HCT116 (cell line): Measurements from ENCODE around the gene IL36B.

Experiments used
- CEBPB ChIP-seq: IDR thresholded peaks from 2 replicates; pipeline ENCODE4 v1.6.1; 2012; ENCODE audit warnings: low read depth
- EZH2 ChIP-seq: fragments of 200-600 bp; sonication (generic); IDR thresholded peaks from 2 replicates; pipeline ENCODE4 v1.6.1; 2017; ENCODE audit warnings: antibody characterized with exemption, mixed run types
- EZH2phosphoT487 ChIP-seq: fragments of 200-600 bp; IDR thresholded peaks from 2 replicates; pipeline ENCODE4 v1.6.1; 2018; ENCODE audit warnings: antibody characterized with exemption, borderline replicate concordance
- JUND ChIP-seq: IDR thresholded peaks from 2 replicates; pipeline ENCODE4 v1.6.1; 2012
- POLR2A ChIP-seq: IDR thresholded peaks from 2 replicates; pipeline ENCODE4 v1.7.0; 2011; ENCODE audit warnings: borderline replicate concordance; ENCODE audit not compliant: insufficient read depth, insufficient read length; ENCODE audit errors: extremely low read depth
- RAD21 ChIP-seq: IDR thresholded peaks from 2 replicates; pipeline ENCODE4 v1.6.1; 2012; ENCODE audit warnings: low read depth, mild to moderate bottlenecking
- SP1 ChIP-seq: IDR thresholded peaks from 2 replicates; pipeline ENCODE4 v1.6.1; 2012; ENCODE audit warnings: low read depth
- TCF7L2 ChIP-seq: IDR thresholded peaks from 2 replicates; pipeline ENCODE4 v1.7.0; 2011; ENCODE audit warnings: borderline replicate concordance, inconsistent platforms; ENCODE audit not compliant: insufficient read depth, insufficient read length; ENCODE audit errors: extremely low read depth
- ZNF274 ChIP-seq: fragments of 200-500 bp; sonication (Bioruptor generic); IDR thresholded peaks from 2 replicates; pipeline ENCODE4 v1.6.1; 2014; ENCODE audit warnings: mild to moderate bottlenecking, low read depth, low read length, inconsistent platforms
- TF ChIP-seq, protein P1 (sequence below), 3 experiments: fragments of 200-600 bp in 1 of 3; sonication (generic) in 1 of 3; IDR thresholded peaks in 2 of 3; conservative IDR thresholded peaks in 1 of 3; 2 replicates each; pipeline ENCODE4 v1.5.1; 2012 to 2017; ENCODE audit warnings: low read depth in 2 of 3, low read length in 2 of 3, antibody characterized with exemption in 1 of 3, borderline replicate concordance in 1 of 3, control low read depth in 1 of 3, mild to moderate bottlenecking in 1 of 3, mixed read lengths in 1 of 3, mixed run types in 1 of 3, moderate library complexity in 1 of 3; ENCODE audit not compliant: insufficient read depth in 1 of 3
- TF ChIP-seq, protein P2 (sequence below): IDR thresholded peaks from 2 replicates; pipeline ENCODE4 v1.6.1; 2012
- TF ChIP-seq, protein P3 (sequence below): IDR thresholded peaks from 2 replicates; pipeline ENCODE4 v1.6.1; 2011; ENCODE audit warnings: mild to moderate bottlenecking, low read length, moderate library complexity; ENCODE audit not compliant: insufficient replicate concordance; ENCODE audit errors: extremely low read depth

DNA sequence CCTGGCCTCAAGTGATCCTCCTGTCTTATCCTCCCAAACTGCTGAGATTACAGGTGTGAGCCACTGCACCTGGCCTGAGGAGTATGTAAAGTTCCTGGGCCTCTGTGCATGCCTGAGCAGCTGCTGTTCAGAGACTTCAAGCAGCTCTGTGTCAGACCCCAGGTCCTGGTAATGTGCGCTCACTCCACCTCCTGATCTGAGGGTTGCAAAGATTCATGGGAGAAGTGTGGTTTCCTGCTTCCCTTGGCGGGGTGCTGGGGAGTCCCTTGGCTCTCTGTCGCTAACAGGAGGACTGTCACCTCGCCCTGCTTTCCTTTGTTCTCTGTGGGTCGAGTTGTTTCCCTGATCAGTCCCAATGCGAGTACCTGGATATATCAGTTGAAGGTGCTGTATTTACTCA is 56.0 kb downstream of the IL36B start:
- TF ChIP-seq JUND (no peak), TCF7L2 (no peak), EZH2 (no peak), CEBPB (no peak), EZH2phosphoT487 (no peak), POLR2A (no peak), RAD21 (no peak), ZNF274 (no peak), SP1 (no peak)
- TF ChIP-seq, protein P1, sequence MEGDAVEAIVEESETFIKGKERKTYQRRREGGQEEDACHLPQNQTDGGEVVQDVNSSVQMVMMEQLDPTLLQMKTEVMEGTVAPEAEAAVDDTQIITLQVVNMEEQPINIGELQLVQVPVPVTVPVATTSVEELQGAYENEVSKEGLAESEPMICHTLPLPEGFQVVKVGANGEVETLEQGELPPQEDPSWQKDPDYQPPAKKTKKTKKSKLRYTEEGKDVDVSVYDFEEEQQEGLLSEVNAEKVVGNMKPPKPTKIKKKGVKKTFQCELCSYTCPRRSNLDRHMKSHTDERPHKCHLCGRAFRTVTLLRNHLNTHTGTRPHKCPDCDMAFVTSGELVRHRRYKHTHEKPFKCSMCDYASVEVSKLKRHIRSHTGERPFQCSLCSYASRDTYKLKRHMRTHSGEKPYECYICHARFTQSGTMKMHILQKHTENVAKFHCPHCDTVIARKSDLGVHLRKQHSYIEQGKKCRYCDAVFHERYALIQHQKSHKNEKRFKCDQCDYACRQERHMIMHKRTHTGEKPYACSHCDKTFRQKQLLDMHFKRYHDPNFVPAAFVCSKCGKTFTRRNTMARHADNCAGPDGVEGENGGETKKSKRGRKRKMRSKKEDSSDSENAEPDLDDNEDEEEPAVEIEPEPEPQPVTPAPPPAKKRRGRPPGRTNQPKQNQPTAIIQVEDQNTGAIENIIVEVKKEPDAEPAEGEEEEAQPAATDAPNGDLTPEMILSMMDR (IDR thresholded peaks at IDR 0.05 in 2 of 3, conservative IDR thresholded peaks at IDR 0.05 in 1 of 3; ENCODE audit: borderline replicate concordance in 1 of 3, insufficient read depth in 1 of 3, low read depth in 2 of 3, low read length in 2 of 3), result no peak
- TF ChIP-seq, protein P2, sequence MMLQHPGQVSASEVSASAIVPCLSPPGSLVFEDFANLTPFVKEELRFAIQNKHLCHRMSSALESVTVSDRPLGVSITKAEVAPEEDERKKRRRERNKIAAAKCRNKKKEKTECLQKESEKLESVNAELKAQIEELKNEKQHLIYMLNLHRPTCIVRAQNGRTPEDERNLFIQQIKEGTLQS, result no peak
- TF ChIP-seq, protein P3, sequence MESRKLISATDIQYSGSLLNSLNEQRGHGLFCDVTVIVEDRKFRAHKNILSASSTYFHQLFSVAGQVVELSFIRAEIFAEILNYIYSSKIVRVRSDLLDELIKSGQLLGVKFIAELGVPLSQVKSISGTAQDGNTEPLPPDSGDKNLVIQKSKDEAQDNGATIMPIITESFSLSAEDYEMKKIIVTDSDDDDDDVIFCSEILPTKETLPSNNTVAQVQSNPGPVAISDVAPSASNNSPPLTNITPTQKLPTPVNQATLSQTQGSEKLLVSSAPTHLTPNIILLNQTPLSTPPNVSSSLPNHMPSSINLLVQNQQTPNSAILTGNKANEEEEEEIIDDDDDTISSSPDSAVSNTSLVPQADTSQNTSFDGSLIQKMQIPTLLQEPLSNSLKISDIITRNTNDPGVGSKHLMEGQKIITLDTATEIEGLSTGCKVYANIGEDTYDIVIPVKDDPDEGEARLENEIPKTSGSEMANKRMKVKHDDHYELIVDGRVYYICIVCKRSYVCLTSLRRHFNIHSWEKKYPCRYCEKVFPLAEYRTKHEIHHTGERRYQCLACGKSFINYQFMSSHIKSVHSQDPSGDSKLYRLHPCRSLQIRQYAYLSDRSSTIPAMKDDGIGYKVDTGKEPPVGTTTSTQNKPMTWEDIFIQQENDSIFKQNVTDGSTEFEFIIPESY, result no peak
